ENCODE measurements around the gene NINL.

DNA sequence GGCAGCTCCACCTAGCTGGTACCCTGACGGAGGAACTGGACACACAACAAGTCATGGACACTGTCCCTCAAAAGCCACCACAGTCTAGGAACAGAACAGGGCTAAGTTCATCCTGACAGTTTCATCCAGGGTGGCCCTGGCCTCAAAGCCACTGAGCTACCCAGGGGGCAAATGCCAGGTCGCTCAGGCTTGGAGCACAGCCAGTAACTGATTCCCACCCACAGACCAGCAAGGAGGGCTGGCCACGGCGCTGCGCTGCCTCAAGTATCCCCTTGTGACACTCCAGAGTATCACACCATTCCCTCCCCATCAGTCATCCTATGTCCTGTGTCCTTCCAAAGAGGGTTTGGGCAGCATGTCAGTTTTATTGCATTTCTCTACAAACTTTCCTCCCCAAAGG is 105.7 kb downstream of the NINL start:
- TF ChIP-seq, protein P1, sequence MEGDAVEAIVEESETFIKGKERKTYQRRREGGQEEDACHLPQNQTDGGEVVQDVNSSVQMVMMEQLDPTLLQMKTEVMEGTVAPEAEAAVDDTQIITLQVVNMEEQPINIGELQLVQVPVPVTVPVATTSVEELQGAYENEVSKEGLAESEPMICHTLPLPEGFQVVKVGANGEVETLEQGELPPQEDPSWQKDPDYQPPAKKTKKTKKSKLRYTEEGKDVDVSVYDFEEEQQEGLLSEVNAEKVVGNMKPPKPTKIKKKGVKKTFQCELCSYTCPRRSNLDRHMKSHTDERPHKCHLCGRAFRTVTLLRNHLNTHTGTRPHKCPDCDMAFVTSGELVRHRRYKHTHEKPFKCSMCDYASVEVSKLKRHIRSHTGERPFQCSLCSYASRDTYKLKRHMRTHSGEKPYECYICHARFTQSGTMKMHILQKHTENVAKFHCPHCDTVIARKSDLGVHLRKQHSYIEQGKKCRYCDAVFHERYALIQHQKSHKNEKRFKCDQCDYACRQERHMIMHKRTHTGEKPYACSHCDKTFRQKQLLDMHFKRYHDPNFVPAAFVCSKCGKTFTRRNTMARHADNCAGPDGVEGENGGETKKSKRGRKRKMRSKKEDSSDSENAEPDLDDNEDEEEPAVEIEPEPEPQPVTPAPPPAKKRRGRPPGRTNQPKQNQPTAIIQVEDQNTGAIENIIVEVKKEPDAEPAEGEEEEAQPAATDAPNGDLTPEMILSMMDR (IDR thresholded peaks at IDR 0.05; ENCODE audit: low read depth, low read length, poor library complexity, severe bottlenecking): no peak
- no peak for TF ChIP-seq EZH2phosphoT487 (IDR thresholded peaks at IDR 0.05; ENCODE audit: borderline replicate concordance, low read length)

All from DOHH2 (cell line).